Cardiac fibroblast (primary cell): ENCODE measurements around the gene NOLC1.

Source experiments
- DNase-seq, 2 donors: peaks; one replicate each; pipeline versions ENCODE4 v3.0.0 to v3.0.0-alpha.2; 2010; ENCODE audit warnings: low read depth in 2 of 2
- H3K4me3 ChIP-seq, 2 donors: replicated peaks in 1 of 2; 1 replicate in 1 of 2; 2 replicates in 1 of 2; pipeline ENCODE4 v1.5.1; 2011; ENCODE audit warnings: low read depth in 2 of 2, low read length in 2 of 2, mild to moderate bottlenecking in 2 of 2, moderate library complexity in 1 of 2
- TF ChIP-seq, protein P1 (sequence below): IDR thresholded peaks from one replicate; pipeline ENCODE4 v1.5.1; 2011; ENCODE audit warnings: low read depth, mild to moderate bottlenecking, low read length, inconsistent platforms

Gene NOLC1

DNA sequence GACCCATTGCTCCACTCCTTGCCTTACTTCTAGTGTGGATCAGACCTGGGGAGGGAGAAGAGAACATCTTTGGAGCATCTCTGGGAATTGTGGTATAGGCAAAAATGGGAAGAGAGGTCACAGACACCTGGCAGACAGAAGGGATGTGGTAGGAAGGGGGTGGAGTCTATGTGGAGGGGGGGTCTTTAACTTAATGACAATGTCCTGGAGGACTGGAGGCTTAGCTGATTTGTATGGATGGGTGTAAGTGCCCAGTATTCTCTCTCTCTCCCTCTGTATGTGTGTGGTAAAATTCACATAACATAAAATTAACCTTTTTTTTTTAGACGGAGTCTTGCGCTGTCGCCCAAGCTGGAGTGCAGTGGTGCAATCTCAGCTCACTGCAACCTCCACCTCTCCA lies 29.0 kb upstream of the NOLC1 start:
- DNase-seq: no peak
- H3K4me3 ChIP-seq: no peak overlapping the region
- TF ChIP-seq, protein P1, sequence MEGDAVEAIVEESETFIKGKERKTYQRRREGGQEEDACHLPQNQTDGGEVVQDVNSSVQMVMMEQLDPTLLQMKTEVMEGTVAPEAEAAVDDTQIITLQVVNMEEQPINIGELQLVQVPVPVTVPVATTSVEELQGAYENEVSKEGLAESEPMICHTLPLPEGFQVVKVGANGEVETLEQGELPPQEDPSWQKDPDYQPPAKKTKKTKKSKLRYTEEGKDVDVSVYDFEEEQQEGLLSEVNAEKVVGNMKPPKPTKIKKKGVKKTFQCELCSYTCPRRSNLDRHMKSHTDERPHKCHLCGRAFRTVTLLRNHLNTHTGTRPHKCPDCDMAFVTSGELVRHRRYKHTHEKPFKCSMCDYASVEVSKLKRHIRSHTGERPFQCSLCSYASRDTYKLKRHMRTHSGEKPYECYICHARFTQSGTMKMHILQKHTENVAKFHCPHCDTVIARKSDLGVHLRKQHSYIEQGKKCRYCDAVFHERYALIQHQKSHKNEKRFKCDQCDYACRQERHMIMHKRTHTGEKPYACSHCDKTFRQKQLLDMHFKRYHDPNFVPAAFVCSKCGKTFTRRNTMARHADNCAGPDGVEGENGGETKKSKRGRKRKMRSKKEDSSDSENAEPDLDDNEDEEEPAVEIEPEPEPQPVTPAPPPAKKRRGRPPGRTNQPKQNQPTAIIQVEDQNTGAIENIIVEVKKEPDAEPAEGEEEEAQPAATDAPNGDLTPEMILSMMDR: no peak

DNA sequence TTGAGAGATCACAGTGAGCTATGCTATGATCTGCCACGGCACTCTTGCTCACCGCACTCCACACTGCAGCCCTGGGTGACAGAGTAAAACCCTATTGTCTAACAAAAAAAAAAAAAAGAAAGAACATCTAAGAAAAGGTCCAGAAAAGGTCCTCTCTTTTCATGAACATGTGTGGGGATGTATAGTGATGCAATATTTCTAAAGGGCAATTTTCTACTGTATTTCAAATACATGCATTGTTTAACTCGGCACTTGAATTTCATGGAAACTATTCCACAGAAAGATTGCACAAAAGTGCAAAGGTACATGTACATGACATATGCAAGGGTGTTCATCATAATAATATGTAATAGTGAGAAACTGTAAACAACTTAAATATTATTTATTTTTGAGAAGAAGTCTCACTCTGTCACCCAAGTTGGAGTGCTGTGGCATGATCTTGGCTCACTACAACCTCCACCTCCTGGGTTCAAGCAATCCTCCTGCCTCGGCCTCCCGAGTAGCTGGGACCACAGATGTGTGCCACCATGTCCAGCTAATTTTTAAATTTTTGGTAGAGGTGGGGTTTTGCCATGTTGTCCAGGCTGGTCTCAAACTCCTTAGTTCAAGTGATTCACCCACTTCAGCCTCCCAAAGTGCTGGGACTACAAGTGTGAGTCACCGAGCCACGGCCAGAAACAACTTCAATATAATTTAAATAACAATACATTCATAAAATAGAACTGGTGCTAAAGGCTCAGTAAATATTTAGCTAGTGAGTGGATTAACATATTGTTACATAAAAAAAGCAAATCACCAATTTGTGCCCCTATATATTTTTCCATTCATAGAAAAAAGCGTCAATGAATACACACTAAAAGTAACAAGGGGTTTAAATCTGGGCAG lies 20.7 kb upstream of the NOLC1 start:
- TF ChIP-seq, protein P1: no peak
- peak in 1 of 2 donors; percentile 80 for DNase-seq
- no peak overlapping the region for H3K4me3 ChIP-seq

DNA sequence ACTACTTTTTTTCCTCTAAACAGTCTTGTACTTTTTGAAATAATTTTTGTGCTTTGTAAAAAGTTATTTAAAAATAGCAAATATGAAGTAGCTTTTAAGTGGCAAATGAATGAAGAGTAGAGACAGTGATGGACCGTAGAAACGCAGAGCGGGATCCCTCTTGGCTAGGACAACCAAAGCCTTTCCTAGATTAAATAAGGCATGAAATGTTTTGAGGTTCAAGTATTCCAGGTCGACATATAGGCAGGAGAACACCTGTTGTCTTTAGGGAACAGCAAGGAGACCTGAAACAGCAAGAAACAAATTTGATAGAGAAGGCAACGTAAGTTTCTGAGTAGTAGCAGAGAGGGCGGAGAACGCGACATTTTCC lies 20.0 kb upstream of the NOLC1 start:
- TF ChIP-seq, protein P1: no peak
- DNase-seq: no peak
- no peak overlapping the region for H3K4me3 ChIP-seq

DNA sequence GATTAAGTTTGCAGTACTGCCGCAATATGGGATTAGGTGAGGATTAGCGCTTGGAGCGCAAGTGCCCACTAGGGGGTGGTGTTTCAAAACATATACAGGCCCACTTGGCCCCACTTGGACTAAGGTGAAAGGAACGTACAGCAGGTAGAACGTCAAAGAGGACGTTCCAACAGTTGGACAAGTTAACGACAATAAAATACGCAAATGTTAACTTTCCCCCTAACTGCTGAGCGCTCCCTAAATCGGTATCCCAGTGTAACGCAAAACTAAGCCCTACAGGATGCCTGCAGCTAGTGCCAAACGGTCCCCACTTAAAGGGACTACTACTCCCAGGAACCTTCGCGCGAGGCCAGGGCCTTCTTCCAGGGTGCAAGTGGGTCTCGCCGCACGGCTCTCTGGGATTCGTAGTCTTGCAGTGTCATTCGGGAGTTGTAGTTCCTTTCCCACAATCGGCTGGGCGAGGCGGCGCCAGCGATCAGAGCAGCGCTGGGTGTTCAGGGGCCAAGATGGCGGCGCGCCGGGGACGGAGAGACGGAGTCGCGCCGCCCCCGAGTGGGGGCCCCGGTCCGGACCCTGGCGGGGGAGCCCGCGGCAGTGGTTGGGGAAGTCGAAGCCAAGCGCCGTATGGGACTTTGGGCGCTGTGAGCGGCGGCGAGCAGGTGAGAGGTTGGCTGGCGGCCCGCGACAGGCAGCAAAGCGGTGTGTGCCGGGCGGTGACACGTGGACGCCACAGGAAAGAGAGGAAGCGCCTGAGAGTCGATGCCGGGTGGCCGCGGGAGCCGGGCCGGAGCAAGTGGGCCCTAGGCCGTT lies 19.4 kb upstream of the NOLC1 start, which contains the start of gene PPRC1:
Gene PPRC1, plus strand, starts transcription at position 478 of the 810 bp plus-strand sequence. Its CDS starts 29 bp downstream, at position 507.
- peak within 1 kb of the TSS; percentile 99 to 100 for H3K4me3 ChIP-seq
- DNase-seq: peak; percentile 99 to 100
- TF ChIP-seq, protein P1: peak; percentile 85

DNA sequence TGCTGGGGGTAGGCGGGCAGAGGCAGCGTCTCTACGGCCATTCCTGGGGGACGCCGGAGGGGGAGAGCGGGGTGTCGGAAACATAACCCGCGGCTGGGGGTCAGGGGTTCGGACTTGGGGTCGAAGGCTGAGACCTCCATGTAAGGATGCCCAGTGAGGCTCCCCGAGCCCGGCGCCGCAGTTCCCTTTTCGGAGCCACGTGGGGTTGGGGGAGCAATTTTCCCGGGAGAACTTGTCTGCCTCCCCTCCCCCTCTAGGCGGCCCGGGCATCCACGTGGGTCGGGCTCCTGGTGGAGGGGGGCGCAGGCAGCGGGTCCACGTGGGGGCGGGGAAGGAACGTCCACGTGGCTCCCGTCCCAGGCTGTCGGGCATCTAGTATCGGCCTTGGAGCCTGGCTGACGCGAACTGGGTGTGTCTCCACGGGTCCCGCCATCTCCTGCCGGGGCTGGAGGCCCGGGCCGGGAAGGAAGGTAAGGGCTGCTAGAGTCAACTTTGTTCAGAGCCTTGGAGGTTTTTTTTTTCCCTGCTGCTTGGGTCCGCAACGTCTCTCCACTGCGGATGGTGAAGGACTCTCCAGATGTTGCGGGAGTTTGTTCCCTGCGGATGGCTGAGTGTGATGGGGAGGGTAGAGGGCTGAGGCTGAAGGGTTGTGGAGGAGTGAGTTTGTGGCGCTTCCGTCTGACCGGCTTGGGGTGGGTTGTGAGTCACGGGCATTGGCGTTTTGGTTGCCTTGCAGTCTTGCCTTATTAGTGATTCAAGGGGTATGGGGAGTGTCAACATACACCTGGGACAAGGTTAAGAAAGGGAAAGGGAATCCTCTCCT lies 18.6 kb upstream of the NOLC1 start:
- peak; percentile 78 to 83 for DNase-seq
- TF ChIP-seq, protein P1: no peak
- peak overlapping the region; percentile 99 to 100 for H3K4me3 ChIP-seq

DNA sequence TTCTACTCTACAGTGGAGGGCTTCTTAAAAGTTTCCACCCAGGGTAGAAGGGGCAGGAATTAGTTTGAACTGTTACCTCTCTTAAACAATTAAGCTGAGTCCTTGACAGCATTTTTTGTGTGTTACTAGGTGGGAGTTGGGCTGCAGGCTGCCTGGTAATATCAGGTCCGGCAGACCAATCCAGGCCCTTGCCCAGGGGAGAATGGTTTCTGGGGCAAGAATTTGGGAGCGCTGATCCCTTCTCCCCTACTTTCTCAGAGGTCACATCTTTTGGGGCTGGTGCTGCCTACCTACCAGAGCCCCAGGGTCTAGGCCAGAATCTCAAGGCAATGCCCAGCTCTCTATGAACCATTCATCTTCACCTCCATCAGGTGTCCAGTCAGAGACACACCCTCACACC lies 17.8 kb upstream of the NOLC1 start:
- DNase-seq: no peak
- H3K4me3 ChIP-seq: peak overlapping the region; percentile 99 to 100
- TF ChIP-seq, protein P1: no peak
